CD4-positive, alpha-beta T cell treated with Interferon gamma for 1 hour (primary cell): ENCODE results near the gene CCDC159.

ENCODE experiments used
- DNase-seq: peaks from one replicate; pipeline ENCODE4 v3.0.0-alpha.2; 2020

The CCDC159 gene

GRCh38 chr19:11399667-11400066 lies 53.3 kb downstream of the CCDC159 start:
- no peak for DNase-seq

- DNase-seq, result no peak
These were observed 54.5 kb downstream of the CCDC159 start for GRCh38 chr19:11400798-11401197.

- DNase-seq, result no peak
These were observed 55.7 kb downstream of the CCDC159 start for GRCh38 chr19:11401808-11402543.
